ENCODE results near the gene NAALADL2.
"Not testable (repeated sequence)": the region's sequence is repeated elsewhere in the genome, so short reads cannot be mapped to it uniquely, and the experiment has no call there.

DNA sequence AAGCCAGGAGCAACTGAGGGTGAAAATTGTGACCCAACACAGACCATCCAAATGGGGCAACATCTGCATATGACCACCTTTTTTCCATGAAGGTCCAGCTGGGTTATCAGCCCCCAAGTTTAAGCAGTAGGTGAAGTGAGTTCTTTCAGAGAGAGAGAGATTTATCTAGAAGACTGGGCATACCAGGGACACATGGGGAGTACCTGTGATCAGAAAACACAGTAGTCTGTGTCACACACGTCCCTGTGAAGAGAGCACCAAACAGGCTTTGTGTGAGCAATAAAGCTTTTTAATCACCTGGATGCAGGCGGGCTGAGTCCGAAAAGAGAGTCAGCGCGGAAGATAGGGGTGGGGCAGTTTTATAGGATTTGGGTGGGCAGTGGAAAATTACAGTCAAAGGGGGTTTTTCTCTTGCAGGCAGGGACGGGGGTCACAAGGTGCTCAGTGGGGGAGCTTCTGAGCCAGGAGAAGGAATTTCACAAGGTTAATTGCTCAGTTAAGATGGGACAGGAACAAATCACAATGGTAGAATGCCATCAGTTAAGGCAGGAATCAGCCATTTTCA, 966.0 kb downstream of the NAALADL2 start:
- TF ChIP-seq, protein P1, sequence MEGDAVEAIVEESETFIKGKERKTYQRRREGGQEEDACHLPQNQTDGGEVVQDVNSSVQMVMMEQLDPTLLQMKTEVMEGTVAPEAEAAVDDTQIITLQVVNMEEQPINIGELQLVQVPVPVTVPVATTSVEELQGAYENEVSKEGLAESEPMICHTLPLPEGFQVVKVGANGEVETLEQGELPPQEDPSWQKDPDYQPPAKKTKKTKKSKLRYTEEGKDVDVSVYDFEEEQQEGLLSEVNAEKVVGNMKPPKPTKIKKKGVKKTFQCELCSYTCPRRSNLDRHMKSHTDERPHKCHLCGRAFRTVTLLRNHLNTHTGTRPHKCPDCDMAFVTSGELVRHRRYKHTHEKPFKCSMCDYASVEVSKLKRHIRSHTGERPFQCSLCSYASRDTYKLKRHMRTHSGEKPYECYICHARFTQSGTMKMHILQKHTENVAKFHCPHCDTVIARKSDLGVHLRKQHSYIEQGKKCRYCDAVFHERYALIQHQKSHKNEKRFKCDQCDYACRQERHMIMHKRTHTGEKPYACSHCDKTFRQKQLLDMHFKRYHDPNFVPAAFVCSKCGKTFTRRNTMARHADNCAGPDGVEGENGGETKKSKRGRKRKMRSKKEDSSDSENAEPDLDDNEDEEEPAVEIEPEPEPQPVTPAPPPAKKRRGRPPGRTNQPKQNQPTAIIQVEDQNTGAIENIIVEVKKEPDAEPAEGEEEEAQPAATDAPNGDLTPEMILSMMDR (IDR thresholded peaks at IDR 0.05): not testable (repeated sequence)
- TF ChIP-seq POLR2A (IDR thresholded peaks at IDR 0.05): not testable (repeated sequence)

All from upper lobe of left lung (tissue), 4 donors.